IMR-90 (cell line): ENCODE results near the gene TMA7. TPM values are rescaled to one million over a fixed set of nuclear protein-coding genes. Genes with fewer than 3 reads are reported as not detected.

Source experiments
- ATAC-seq: fragments of 200-7000 bp; cut with Tn5 transposase; 2 replicates; pipeline ENCODE4 v1.9.1; 2020; ENCODE audit warnings: low read depth, mild to moderate bottlenecking, moderate library complexity
- BruUV-seq: library from RNA; stranded (reverse); fragments of 400-500 nt; replicated peaks from 2 replicates; lab custom pipeline; 2021; lab: Mats Ljungman, UMichigan
- CTCF ChIA-PET: fragments of 300-600 bp; formaldehyde crosslinking; extraction: SDS; loops from one replicate; lab custom pipeline; 2021; ENCODE audit warnings: antibody characterized with exemption; lab: Yijun Ruan, JAX
- POLR2A ChIA-PET: fragments of 300-600 bp; sonication (Branson Sonifier 250); formaldehyde crosslinking; loops from one replicate; lab custom pipeline; 2022; ENCODE audit warnings: antibody characterized with exemption; ENCODE audit not compliant: unreplicated experiment; lab: Charles Lee
- DNase-seq: peaks from one replicate; pipeline ENCODE4 v3.0.0; 2013
- H2AFZ ChIP-seq: replicated peaks from 2 replicates; pipeline ENCODE3; 2013; ENCODE audit warnings: low read length, mild to moderate bottlenecking; ENCODE audit not compliant: poor library complexity
- H2AK5ac ChIP-seq: 2 replicates; pipeline ENCODE4 v1.6.1; 2013; ENCODE audit warnings: low read depth, low read length, inconsistent platforms
- H2AK9ac ChIP-seq: replicated peaks from 2 replicates; pipeline ENCODE3; 2013; ENCODE audit warnings: mild to moderate bottlenecking, low read depth, low read length, moderate library complexity; ENCODE audit not compliant: poor library complexity
- H2BK120ac ChIP-seq: 2 replicates; pipeline ENCODE4 v1.6.1; 2013; ENCODE audit warnings: low read depth, low read length, inconsistent platforms
- H2BK15ac ChIP-seq: 3 replicates; pipeline ENCODE4 v1.6.1; 2013; ENCODE audit warnings: low read depth, low read length, inconsistent platforms
- H2BK20ac ChIP-seq: 2 replicates; pipeline ENCODE4 v1.6.1; 2013; ENCODE audit warnings: low read depth, mild to moderate bottlenecking, inconsistent platforms, low read length, moderate library complexity
- H2BK5ac ChIP-seq: 2 replicates; pipeline ENCODE4 v1.6.1; 2013; ENCODE audit warnings: mild to moderate bottlenecking, low read depth, low read length, inconsistent platforms; ENCODE audit not compliant: poor library complexity, severe bottlenecking
- H3K14ac ChIP-seq: replicated peaks from 2 replicates; pipeline ENCODE4 v1.6.1; 2013; ENCODE audit warnings: low read depth, low read length, inconsistent platforms
- H3K18ac ChIP-seq: 2 replicates; pipeline ENCODE4 v1.6.1; 2013; ENCODE audit warnings: low read depth, low read length, control low read depth
- H3K23ac ChIP-seq: 2 replicates; pipeline ENCODE4 v1.6.1; 2013; ENCODE audit warnings: low read depth, low read length, inconsistent platforms
- H3K27ac ChIP-seq: 2 replicates; pipeline ENCODE4 v1.5.1; 2013; ENCODE audit warnings: mild to moderate bottlenecking, control low read depth, low read length; ENCODE audit not compliant: insufficient read depth
- H3K27me3 ChIP-seq: 2 replicates; pipeline ENCODE4 v1.6.1; 2013; ENCODE audit warnings: low read length; ENCODE audit not compliant: control insufficient read depth, insufficient read depth
- H3K36me3 ChIP-seq: 2 replicates; pipeline ENCODE4 v1.6.1; 2013; ENCODE audit warnings: low read length, mixed read lengths; ENCODE audit not compliant: control insufficient read depth, insufficient read depth
- H3K4ac ChIP-seq: 2 replicates; pipeline ENCODE4 v1.6.1; 2013; ENCODE audit warnings: low read depth, low read length, inconsistent platforms
- H3K4me1 ChIP-seq: 2 replicates; pipeline ENCODE4 v1.6.1; 2013; ENCODE audit warnings: low read length, mixed read lengths; ENCODE audit not compliant: control insufficient read depth, insufficient read depth
- H3K4me2 ChIP-seq: 2 replicates; pipeline ENCODE4 v1.6.1; 2013; ENCODE audit warnings: low read depth, mild to moderate bottlenecking, control low read depth, low read length, moderate library complexity
- H3K4me3 ChIP-seq: 2 replicates; pipeline ENCODE4 v1.5.1; 2013; ENCODE audit warnings: low read depth, mild to moderate bottlenecking, control low read depth, low read length, moderate library complexity; ENCODE audit not compliant: insufficient read depth
- H3K56ac ChIP-seq: 2 replicates; pipeline ENCODE4 v1.6.1; 2013; ENCODE audit warnings: low read length, inconsistent platforms; ENCODE audit not compliant: insufficient read depth; ENCODE audit errors: extremely low read depth
- H3K79me1 ChIP-seq, 2 experiments: 2 replicates each; pipeline ENCODE4 v1.6.1; 2013; ENCODE audit warnings: low read length in 2 of 2, inconsistent platforms in 1 of 2, low read depth in 1 of 2
- H3K9ac ChIP-seq: 2 replicates; pipeline ENCODE4 v1.6.1; 2013; ENCODE audit warnings: low read depth, low read length, control low read depth
- H3K9me1 ChIP-seq: 2 replicates; pipeline ENCODE4 v1.6.1; 2013; ENCODE audit warnings: low read length, inconsistent platforms; ENCODE audit not compliant: insufficient read depth
- H3K9me3 ChIP-seq: 2 replicates; pipeline ENCODE4 v1.6.1; 2013; ENCODE audit warnings: low read length; ENCODE audit not compliant: control insufficient read depth, insufficient read depth
- H4K20me1 ChIP-seq: 2 replicates; pipeline ENCODE4 v1.6.1; 2013; ENCODE audit warnings: low read length, inconsistent platforms; ENCODE audit not compliant: insufficient read depth
- H4K5ac ChIP-seq: 2 replicates; pipeline ENCODE4 v1.6.1; 2013; ENCODE audit warnings: mild to moderate bottlenecking, low read depth, low read length, control low read depth
- H4K8ac ChIP-seq, 2 experiments: 2 replicates each; pipeline ENCODE4 v1.6.1; 2013; ENCODE audit warnings: low read depth in 2 of 2, low read length in 2 of 2, control low read depth in 1 of 2, inconsistent platforms in 1 of 2
- H4K91ac ChIP-seq: 2 replicates; pipeline ENCODE4 v1.6.1; 2013; ENCODE audit warnings: low read depth, low read length, inconsistent platforms; ENCODE audit not compliant: insufficient read depth
- MAFK ChIP-seq: IDR thresholded peaks from 2 replicates; pipeline ENCODE4 v1.6.1; 2012; ENCODE audit warnings: low read depth, low read length, improper control_type of control experiment
- MAZ ChIP-seq: IDR thresholded peaks from 2 replicates; pipeline ENCODE4 v1.6.1; 2012; ENCODE audit warnings: low read depth, mild to moderate bottlenecking, low read length, improper control_type of control experiment, moderate library complexity, borderline replicate concordance
- RAD21 ChIP-seq: IDR thresholded peaks from 2 replicates; pipeline ENCODE4 v1.6.1; 2012; ENCODE audit warnings: low read length, improper control_type of control experiment
- SMC3 ChIP-seq: fragments of 150-350 bp; IDR thresholded peaks from 2 replicates; pipeline ENCODE4 v1.6.1; 2016; ENCODE audit warnings: low read depth, mild to moderate bottlenecking, antibody characterized with exemption, low read length, moderate library complexity
- WGBS, 2 experiments: methylation state at CpG; one replicate each; pipeline versions ENCODE4 v1.1.5 to v1.1.7; 2013; ENCODE audit warnings: missing lambda C conversion rate in 2 of 2; ENCODE audit not compliant: insufficient read length in 1 of 2; ENCODE audit errors: extremely low coverage in 2 of 2; 5-methylcytosine and 5-hydroxymethylcytosine counted together
- dilution Hi-C: fragments of 300-500 bp; cut with HindIII; formaldehyde crosslinking; loops from one replicate; pipeline ENCODE4 v1.14.3; 2018; ENCODE audit warnings: low sequenced_read_pairs; ENCODE audit not compliant: unreplicated experiment
- in situ Hi-C: fragments of 300-500 bp; cut with MboI; formaldehyde crosslinking; loops from 3 replicates; pipeline ENCODE4 v1.14.3; 2019; ENCODE audit warnings: low sequenced_read_pairs, inconsistent platforms, mixed read lengths
- intact Hi-C: fragments of 100-400 bp; cut with micrococcal nuclease; formaldehyde crosslinking; loops from 2 replicates; pipeline ENCODE4 v1.10.0; 2022
- polyA plus RNA-seq, 3 experiments: library from polyadenylated mRNA; depleted of rRNA; stranded (reverse); fragments of >200 nt; gene quantifications; 2 replicates each; pipeline ENCODE4 v1.2.3, GENCODE V29; 2012; ENCODE audit warnings: low replicate concordance in 1 of 3
- total RNA-seq: library from RNA; depleted of rRNA; stranded (reverse); fragments of >200 nt; gene quantifications from 2 replicates; pipeline ENCODE4 v1.2.3, GENCODE V29; 2012

TMA7 gene
- total and polyA plus RNA-seq, 2 of the 4 experiments (the other 2 are of a cell fraction): 81.9 to 240 TPM

DNA sequence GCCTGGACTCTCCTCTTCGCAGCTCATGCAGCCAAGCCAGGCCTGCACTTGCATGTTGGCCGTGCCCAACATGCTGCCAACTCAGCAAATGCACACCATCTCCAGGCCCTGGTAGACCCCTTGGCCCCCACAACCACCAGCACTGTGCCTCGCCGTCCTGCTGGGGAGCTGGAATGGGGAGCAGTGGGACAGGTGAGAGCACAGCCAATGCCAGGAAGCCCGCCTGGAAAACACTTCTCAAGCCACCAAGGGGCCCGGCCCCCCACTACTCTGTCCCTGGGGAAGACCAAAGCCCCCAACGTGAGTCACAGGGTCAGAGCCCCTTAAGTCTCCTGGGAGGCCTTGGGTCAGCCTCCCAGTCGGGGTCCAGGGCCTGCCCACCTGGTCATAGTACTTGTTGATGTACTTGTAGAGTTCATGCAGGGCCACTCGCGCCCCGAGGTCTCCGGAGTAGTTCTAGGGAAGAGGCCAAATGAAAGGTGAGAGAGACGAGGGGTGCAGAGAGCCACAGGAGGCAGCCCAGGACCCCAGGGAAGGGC lies 34.6 kb upstream of the TMA7 start:
- Histone ChIP-seq H3K4me2 (no peak overlapping the region), H3K4ac (no peak overlapping the region), H3K27ac (no peak overlapping the region), H4K91ac (no peak overlapping the region), H3K9ac (no peak overlapping the region), H3K4me1 (peaks cover 7% of the 10 kb centered on the region), H3K18ac (no peak overlapping the region), H2BK5ac (no peak overlapping the region), H2BK15ac (no peak overlapping the region), H2AK5ac (no peak overlapping the region), H2BK120ac (no peak overlapping the region), H2BK20ac (no peak overlapping the region), H3K36me3 (peaks cover 56% of the 10 kb centered on the region), H2AK9ac (peak overlapping the region; percentile 13), H2AFZ (no peak overlapping the region), H4K20me1 (no peaks in the 10 kb centered on the region), H3K79me1 (no peaks in the 10 kb centered on the region), H3K9me3 (no peaks in the 10 kb centered on the region), H3K56ac (no peak overlapping the region), H3K9me1 (peaks cover 7% of the 10 kb centered on the region; the same call in 1 of the 2 replicates), H3K27me3 (no peaks in the 10 kb centered on the region), H3K4me3 (no peak overlapping the region), H4K5ac (no peak overlapping the region), H3K23ac (no peak overlapping the region), H3K14ac (no peak overlapping the region), H4K8ac (no peak overlapping the region)
- dilution Hi-C loops (no loop called here), in situ Hi-C loops (no loop called here), intact Hi-C loops (no loop called here)
- TF ChIP-seq SMC3: no peak
- no peak for TF ChIP-seq MAZ
- TF ChIP-seq MAFK: no peak
- no peak for TF ChIP-seq RAD21
- ATAC-seq (no peak), DNase-seq (no peak)
- ChIA-PET POLR2A (no interaction called here), CTCF (no interaction called here)
- no TSS peak for BruUV-seq
- 80% methylated on average over 1 of the region's 13 CpGs; no CpG with 5 or more reads in 1 of the 2 experiments for WGBS, 2 experiments
